ENCODE results near the gene EPGN. TPM values are rescaled to one million over a fixed set of nuclear protein-coding genes. Genes with fewer than 3 reads are reported as not detected.

EPGN gene
- total and polyA plus RNA-seq, 4 donors = 0.79 to 3.0 (median 1.6) TPM

DNA sequence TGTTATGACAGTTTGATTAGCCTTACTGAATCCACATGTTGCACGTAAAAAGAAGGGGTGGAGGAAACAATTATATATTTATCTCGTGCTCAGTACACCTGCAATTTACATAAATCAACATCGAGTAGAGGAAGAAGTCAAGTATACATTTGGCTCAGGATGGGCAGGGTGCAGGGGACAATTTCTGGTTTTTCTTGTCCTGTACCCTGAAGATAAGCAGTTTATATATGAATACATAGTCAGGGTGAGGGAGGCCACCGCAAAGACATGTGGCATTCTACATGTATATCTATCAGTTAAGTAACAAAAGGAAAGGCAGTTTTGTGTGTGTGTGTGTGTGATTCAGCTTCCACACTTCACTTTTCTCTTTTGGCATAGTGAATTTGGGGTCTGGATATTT, 45.6 kb downstream of the EPGN start:
- 35 to 51% methylated on average over 4 of the region's 4 CpGs for WGBS, 2 donors
- DNase-seq = no peak
- TF ChIP-seq, protein P1, sequence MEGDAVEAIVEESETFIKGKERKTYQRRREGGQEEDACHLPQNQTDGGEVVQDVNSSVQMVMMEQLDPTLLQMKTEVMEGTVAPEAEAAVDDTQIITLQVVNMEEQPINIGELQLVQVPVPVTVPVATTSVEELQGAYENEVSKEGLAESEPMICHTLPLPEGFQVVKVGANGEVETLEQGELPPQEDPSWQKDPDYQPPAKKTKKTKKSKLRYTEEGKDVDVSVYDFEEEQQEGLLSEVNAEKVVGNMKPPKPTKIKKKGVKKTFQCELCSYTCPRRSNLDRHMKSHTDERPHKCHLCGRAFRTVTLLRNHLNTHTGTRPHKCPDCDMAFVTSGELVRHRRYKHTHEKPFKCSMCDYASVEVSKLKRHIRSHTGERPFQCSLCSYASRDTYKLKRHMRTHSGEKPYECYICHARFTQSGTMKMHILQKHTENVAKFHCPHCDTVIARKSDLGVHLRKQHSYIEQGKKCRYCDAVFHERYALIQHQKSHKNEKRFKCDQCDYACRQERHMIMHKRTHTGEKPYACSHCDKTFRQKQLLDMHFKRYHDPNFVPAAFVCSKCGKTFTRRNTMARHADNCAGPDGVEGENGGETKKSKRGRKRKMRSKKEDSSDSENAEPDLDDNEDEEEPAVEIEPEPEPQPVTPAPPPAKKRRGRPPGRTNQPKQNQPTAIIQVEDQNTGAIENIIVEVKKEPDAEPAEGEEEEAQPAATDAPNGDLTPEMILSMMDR (IDR thresholded peaks at IDR 0.05; ENCODE audit: control extremely low read depth, extremely low read depth) = no peak

DNA sequence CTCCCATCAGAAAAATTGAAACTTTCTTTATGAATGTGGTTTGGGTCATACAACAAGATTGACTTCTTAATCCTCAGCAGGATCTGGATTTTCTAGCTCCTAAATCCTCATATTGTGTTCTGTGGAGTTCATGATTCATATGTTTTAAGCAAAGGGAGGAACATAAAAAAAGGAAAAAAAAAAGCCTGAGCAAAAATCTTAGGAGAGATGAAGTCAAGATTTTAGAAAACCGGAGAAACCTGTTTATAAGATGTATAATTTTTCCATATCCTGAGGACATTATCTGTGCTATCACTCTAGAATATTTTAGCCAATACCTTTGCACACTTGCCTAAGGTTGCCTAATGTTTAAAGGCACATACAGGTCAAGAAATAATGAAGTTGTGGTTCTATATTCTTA, 49.7 kb downstream of the EPGN start:
- Histone ChIP-seq H3K27me3 (ENCODE audit: control insufficient read depth in 3 of 3, insufficient read depth in 3 of 3, low read length in 2 of 3) (peaks cover 0 to 2% (median 0%) of the 10 kb centered on the region in 3 donors), H3K9ac (ENCODE audit: insufficient read depth in 1 of 2, low read length in 2 of 2) (no peak overlapping the region), H3K4me1 (ENCODE audit: control insufficient read depth in 5 of 5, insufficient read depth in 5 of 5, low read length in 5 of 5) (no peaks in the 10 kb centered on the region), H3K4me3 (no peak overlapping the region), H3K9me3 (ENCODE audit: control insufficient read depth in 4 of 4, insufficient read depth in 3 of 4, low read length in 3 of 4) (no peaks in the 10 kb centered on the region), H3K36me3 (ENCODE audit: control insufficient read depth in 4 of 4, insufficient read depth in 4 of 4, low read length in 4 of 4) (no peaks in the 10 kb centered on the region), H3K27ac (ENCODE audit: low read depth in 1 of 2, low read length in 1 of 2) (no peak overlapping the region)
- no peak for DNase-seq
- ATAC-seq (ENCODE audit: insufficient read depth, low FRiP score) = no peak
- 71 to 90% methylated on average over 1 of the region's 1 CpG for WGBS, 2 donors
- TF ChIP-seq, protein P1 (IDR thresholded peaks at IDR 0.05; ENCODE audit: control extremely low read depth, extremely low read depth) = no peak

More for the DNA sequence above, 45.6 kb downstream of the EPGN start:
- Histone ChIP-seq H3K9ac (ENCODE audit: insufficient read depth in 1 of 2, low read length in 2 of 2) (no peak overlapping the region), H3K9me3 (ENCODE audit: control insufficient read depth in 4 of 4, insufficient read depth in 3 of 4, low read length in 3 of 4) (no peaks in the 10 kb centered on the region), H3K27ac (ENCODE audit: low read depth in 1 of 2, low read length in 1 of 2) (no peak overlapping the region), H3K4me3 (no peak overlapping the region), H3K27me3 (ENCODE audit: control insufficient read depth in 3 of 3, insufficient read depth in 3 of 3, low read length in 2 of 3) (no peaks in the 10 kb centered on the region), H3K36me3 (ENCODE audit: control insufficient read depth in 4 of 4, insufficient read depth in 4 of 4, low read length in 4 of 4) (no peaks in the 10 kb centered on the region), H3K4me1 (ENCODE audit: control insufficient read depth in 5 of 5, insufficient read depth in 5 of 5, low read length in 5 of 5) (no peaks in the 10 kb centered on the region)
- no peak for ATAC-seq (ENCODE audit: insufficient read depth, low FRiP score)

DNA sequence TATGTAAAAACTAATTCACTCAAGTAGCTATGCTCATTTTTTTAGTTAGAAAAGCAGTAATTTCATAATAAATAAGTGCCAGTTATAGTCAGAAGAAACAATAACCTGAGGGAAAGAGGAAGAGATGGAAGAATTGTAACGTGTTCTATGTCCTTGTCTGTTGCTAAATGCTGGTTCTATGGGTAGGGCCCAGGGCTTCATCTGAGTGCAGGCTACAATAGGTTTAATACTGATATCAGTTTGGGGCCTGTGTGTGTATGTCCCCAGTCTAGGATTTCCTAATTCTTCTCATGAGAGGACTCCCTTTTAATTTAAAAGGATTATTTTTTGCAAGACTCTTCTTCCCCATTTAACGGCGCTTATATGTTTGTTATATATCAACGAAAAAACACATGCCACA, 53.4 kb downstream of the EPGN start:
- TF ChIP-seq, protein P1 (IDR thresholded peaks at IDR 0.05; ENCODE audit: control extremely low read depth, extremely low read depth) = no peak
- no peak for DNase-seq
- no peak overlapping the region for H3K9ac ChIP-seq (ENCODE audit: insufficient read depth in 1 of 2, low read length in 2 of 2)
- H3K9me3 ChIP-seq (ENCODE audit: control insufficient read depth in 4 of 4, insufficient read depth in 3 of 4, low read length in 3 of 4) = no peaks in the 10 kb centered on the region
- no peak overlapping the region for H3K4me3 ChIP-seq
- WGBS, 2 donors = 45 to 77% methylated on average over 4 of the region's 4 CpGs
- peaks cover 0 to 21% (median 14%) of the 10 kb centered on the region in 3 donors for H3K27me3 ChIP-seq (ENCODE audit: control insufficient read depth in 3 of 3, insufficient read depth in 3 of 3, low read length in 2 of 3)
- H3K27ac ChIP-seq (ENCODE audit: low read depth in 1 of 2, low read length in 1 of 2) = no peak overlapping the region
- peaks cover 0 to 12% (median 0%) of the 10 kb centered on the region in 5 donors for H3K4me1 ChIP-seq (ENCODE audit: control insufficient read depth in 5 of 5, insufficient read depth in 5 of 5, low read length in 5 of 5)
- no peaks in the 10 kb centered on the region for H3K36me3 ChIP-seq (ENCODE audit: control insufficient read depth in 4 of 4, insufficient read depth in 4 of 4, low read length in 4 of 4)
- ATAC-seq (ENCODE audit: insufficient read depth, low FRiP score) = no peak

GRCh38 chr4:74362347-74362746, 54.1 kb downstream of the EPGN start:
- no peak for DNase-seq
- ATAC-seq (ENCODE audit: insufficient read depth, low FRiP score) = no peak
- Histone ChIP-seq H3K27ac (ENCODE audit: low read depth in 1 of 2, low read length in 1 of 2) (no peak overlapping the region), H3K9ac (ENCODE audit: insufficient read depth in 1 of 2, low read length in 2 of 2) (no peak overlapping the region), H3K27me3 (ENCODE audit: control insufficient read depth in 3 of 3, insufficient read depth in 3 of 3, low read length in 2 of 3) (peaks cover 0 to 23% (median 14%) of the 10 kb centered on the region in 3 donors), H3K4me3 (no peak overlapping the region), H3K9me3 (ENCODE audit: control insufficient read depth in 4 of 4, insufficient read depth in 3 of 4, low read length in 3 of 4) (no peaks in the 10 kb centered on the region), H3K36me3 (ENCODE audit: control insufficient read depth in 4 of 4, insufficient read depth in 4 of 4, low read length in 4 of 4) (no peaks in the 10 kb centered on the region), H3K4me1 (ENCODE audit: control insufficient read depth in 5 of 5, insufficient read depth in 5 of 5, low read length in 5 of 5) (peaks cover 0 to 12% (median 0%) of the 10 kb centered on the region in 5 donors)
- TF ChIP-seq, protein P1 (IDR thresholded peaks at IDR 0.05; ENCODE audit: control extremely low read depth, extremely low read depth) = no peak
- WGBS, 2 donors = 92 to 94% methylated on average over 3 of the region's 3 CpGs
